Panc1 (cell line): Measurements from ENCODE around the gene ARF1.

Experiments used
- POLR2AphosphoS5 ChIP-seq: IDR thresholded peaks from 2 replicates; pipeline ENCODE4 v1.6.1; 2012; ENCODE audit warnings: mild to moderate bottlenecking, low read depth, low read length, moderate library complexity
- TF ChIP-seq, protein P1 (sequence below): fragments of 450-650 bp; IDR thresholded peaks from 2 replicates; pipeline ENCODE4 v1.5.1; 2017; ENCODE audit warnings: mild to moderate bottlenecking
- TF ChIP-seq, protein P2 (sequence below), 2 experiments: IDR thresholded peaks; 2 replicates each; pipeline ENCODE4 v1.6.1; 2011 to 2012; ENCODE audit warnings: low read depth in 2 of 2, control low read depth in 1 of 2, low read length in 1 of 2, mild to moderate bottlenecking in 1 of 2, moderate library complexity in 1 of 2; ENCODE audit not compliant: insufficient read depth in 1 of 2

DNA sequence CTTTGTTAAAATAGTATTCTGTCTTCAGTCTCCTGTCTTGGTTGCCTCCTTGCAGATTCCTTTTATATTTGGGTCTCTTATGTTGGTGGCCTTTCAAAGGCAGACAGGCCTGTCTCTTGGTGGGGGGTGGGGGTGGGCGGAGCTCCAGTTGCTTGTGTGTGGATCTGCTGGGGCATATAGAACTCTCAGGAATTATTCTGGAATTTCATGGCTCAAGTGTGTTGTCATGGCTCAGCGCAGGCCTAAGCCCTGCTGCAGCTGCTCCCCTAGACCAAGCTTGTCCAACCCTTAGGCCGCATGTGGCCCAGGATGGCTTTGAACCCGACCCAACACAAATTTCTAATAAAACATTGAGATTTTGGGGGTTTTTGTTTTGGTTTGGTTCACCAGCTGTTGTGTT is 12.7 kb downstream of the ARF1 start:
- TF ChIP-seq, protein P1, sequence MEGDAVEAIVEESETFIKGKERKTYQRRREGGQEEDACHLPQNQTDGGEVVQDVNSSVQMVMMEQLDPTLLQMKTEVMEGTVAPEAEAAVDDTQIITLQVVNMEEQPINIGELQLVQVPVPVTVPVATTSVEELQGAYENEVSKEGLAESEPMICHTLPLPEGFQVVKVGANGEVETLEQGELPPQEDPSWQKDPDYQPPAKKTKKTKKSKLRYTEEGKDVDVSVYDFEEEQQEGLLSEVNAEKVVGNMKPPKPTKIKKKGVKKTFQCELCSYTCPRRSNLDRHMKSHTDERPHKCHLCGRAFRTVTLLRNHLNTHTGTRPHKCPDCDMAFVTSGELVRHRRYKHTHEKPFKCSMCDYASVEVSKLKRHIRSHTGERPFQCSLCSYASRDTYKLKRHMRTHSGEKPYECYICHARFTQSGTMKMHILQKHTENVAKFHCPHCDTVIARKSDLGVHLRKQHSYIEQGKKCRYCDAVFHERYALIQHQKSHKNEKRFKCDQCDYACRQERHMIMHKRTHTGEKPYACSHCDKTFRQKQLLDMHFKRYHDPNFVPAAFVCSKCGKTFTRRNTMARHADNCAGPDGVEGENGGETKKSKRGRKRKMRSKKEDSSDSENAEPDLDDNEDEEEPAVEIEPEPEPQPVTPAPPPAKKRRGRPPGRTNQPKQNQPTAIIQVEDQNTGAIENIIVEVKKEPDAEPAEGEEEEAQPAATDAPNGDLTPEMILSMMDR, result no peak
- no peak for TF ChIP-seq POLR2AphosphoS5
- TF ChIP-seq, protein P2, sequence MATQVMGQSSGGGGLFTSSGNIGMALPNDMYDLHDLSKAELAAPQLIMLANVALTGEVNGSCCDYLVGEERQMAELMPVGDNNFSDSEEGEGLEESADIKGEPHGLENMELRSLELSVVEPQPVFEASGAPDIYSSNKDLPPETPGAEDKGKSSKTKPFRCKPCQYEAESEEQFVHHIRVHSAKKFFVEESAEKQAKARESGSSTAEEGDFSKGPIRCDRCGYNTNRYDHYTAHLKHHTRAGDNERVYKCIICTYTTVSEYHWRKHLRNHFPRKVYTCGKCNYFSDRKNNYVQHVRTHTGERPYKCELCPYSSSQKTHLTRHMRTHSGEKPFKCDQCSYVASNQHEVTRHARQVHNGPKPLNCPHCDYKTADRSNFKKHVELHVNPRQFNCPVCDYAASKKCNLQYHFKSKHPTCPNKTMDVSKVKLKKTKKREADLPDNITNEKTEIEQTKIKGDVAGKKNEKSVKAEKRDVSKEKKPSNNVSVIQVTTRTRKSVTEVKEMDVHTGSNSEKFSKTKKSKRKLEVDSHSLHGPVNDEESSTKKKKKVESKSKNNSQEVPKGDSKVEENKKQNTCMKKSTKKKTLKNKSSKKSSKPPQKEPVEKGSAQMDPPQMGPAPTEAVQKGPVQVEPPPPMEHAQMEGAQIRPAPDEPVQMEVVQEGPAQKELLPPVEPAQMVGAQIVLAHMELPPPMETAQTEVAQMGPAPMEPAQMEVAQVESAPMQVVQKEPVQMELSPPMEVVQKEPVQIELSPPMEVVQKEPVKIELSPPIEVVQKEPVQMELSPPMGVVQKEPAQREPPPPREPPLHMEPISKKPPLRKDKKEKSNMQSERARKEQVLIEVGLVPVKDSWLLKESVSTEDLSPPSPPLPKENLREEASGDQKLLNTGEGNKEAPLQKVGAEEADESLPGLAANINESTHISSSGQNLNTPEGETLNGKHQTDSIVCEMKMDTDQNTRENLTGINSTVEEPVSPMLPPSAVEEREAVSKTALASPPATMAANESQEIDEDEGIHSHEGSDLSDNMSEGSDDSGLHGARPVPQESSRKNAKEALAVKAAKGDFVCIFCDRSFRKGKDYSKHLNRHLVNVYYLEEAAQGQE (IDR thresholded peaks at IDR 0.05; ENCODE audit: insufficient read depth in 1 of 2, low read depth in 2 of 2, low read length in 1 of 2), result no peak
